HCT116 (cell line): ENCODE measurements around the gene RUNX1. TPM values are rescaled to one million over a fixed set of nuclear protein-coding genes. Genes with fewer than 3 reads are reported as not detected.

Experiments
- ATAC-seq: fragments of 200-7000 bp; cut with Tn5 transposase; 2 replicates; pipeline ENCODE4 v1.9.1; 2020; ENCODE audit warnings: mild to moderate bottlenecking, moderate library complexity
- BruUV-seq: library from RNA; stranded (reverse); fragments of 400-500 nt; replicated peaks from 2 replicates; lab custom pipeline; 2021; lab: Mats Ljungman, UMichigan
- CTCF ChIA-PET: fragments of 300-600 bp; sonication (Branson Sonifier 250); formaldehyde crosslinking; loops from one replicate; lab custom pipeline; 2021; ENCODE audit warnings: antibody characterized with exemption; lab: Charles Lee
- POLR2A ChIA-PET: fragments of 300-600, 350-600 bp; sonication (Branson Sonifier 250); formaldehyde crosslinking; loops from one replicate; lab custom pipeline; 2021; ENCODE audit warnings: antibody characterized with exemption; lab: Charles Lee
- RAD21 ChIA-PET, 2 experiments: fragments of 300-600 bp; sonication (Branson Sonifier 250); formaldehyde crosslinking; loops; one replicate each; lab custom pipeline; 2023; ENCODE audit warnings: low total read pairs in 2 of 2; ENCODE audit not compliant: uncharacterized antibody in 2 of 2, unreplicated experiment in 2 of 2, low non-redundant PET in 1 of 2; lab: Charles Lee
- DNase-seq: peaks from one replicate; pipeline ENCODE4 v3.0.0-alpha.2; 2010; ENCODE audit warnings: low read depth, low spot score
- H2AFZ ChIP-seq: fragments of 200-600 bp; shearing (Covaris generic), sonication (generic); 2 replicates; pipeline ENCODE4 v1.6.1; 2017; ENCODE audit warnings: low read depth, mixed run types, mixed read lengths, antibody characterized with exemption, low read length; ENCODE audit not compliant: poor library complexity, severe bottlenecking
- H3K27ac ChIP-seq: 2 replicates; pipeline ENCODE4 v1.5.1; 2012; ENCODE audit warnings: low read depth, low read length
- H3K27me3 ChIP-seq: fragments of 200-600 bp; sonication (generic); 2 replicates; pipeline ENCODE4 v1.6.1; 2016; ENCODE audit warnings: mixed run types, low read length, mixed read lengths; ENCODE audit not compliant: insufficient read depth
- H3K36me3 ChIP-seq, 2 experiments: fragments of 200-500 bp in 1 of 2; fragments of 200-600 bp in 1 of 2; sonication (Bioruptor generic) in 1 of 2; sonication (generic) in 1 of 2; 2 replicates each; pipeline versions ENCODE4 v1.5.1 to v1.6.1; 2014 to 2016; ENCODE audit warnings: low read length in 2 of 2, inconsistent platforms in 1 of 2, mixed read lengths in 1 of 2, mixed run types in 1 of 2; ENCODE audit not compliant: insufficient read depth in 2 of 2, control insufficient read depth in 1 of 2
- H3K4me1 ChIP-seq, 2 experiments: fragments of 200-600 bp in 1 of 2; sonication (generic) in 1 of 2; 2 replicates each; pipeline versions ENCODE4 v1.5.1 to v1.6.1; 2012 to 2017; ENCODE audit warnings: low read length in 2 of 2, inconsistent platforms in 1 of 2, mild to moderate bottlenecking in 1 of 2, mixed read lengths in 1 of 2, mixed run types in 1 of 2, moderate library complexity in 1 of 2; ENCODE audit not compliant: insufficient read depth in 2 of 2, control insufficient read depth in 1 of 2
- H3K4me2 ChIP-seq: fragments of 200-600 bp; sonication (generic); 2 replicates; pipeline ENCODE4 v1.6.1; 2017; ENCODE audit warnings: mixed run types, low read length, mixed read lengths
- H3K4me3 ChIP-seq, 2 experiments: fragments of 200-600 bp in 1 of 2; sonication (generic) in 1 of 2; replicated peaks in 1 of 2; 2 replicates each; pipeline ENCODE4 v1.5.1; 2011 to 2016; ENCODE audit warnings: low read length in 2 of 2, control low read depth in 1 of 2, low read depth in 1 of 2, mild to moderate bottlenecking in 1 of 2, mixed read lengths in 1 of 2, mixed run types in 1 of 2
- H3K79me2 ChIP-seq: fragments of 200-600 bp; sonication (generic); 2 replicates; pipeline ENCODE4 v1.6.1; 2017; ENCODE audit warnings: mild to moderate bottlenecking, mixed run types, low read length, moderate library complexity, mixed read lengths; ENCODE audit not compliant: insufficient read depth
- H3K9ac ChIP-seq: fragments of 200-600 bp; sonication (generic); 2 replicates; pipeline ENCODE4 v1.6.1; 2016; ENCODE audit warnings: low read length, mixed read lengths
- H3K9me2 ChIP-seq: fragments of 200-600 bp; sonication (generic), shearing (Covaris generic); 2 replicates; pipeline ENCODE4 v1.6.1; 2017; ENCODE audit warnings: mixed run types, mild to moderate bottlenecking, moderate library complexity; ENCODE audit not compliant: insufficient read depth
- H3K9me3 ChIP-seq, 2 experiments: fragments of 200-500 bp in 1 of 2; fragments of 200-600 bp in 1 of 2; sonication (Bioruptor generic) in 1 of 2; sonication (generic) in 1 of 2; 2 replicates each; pipeline ENCODE4 v1.6.1; 2014 to 2017; ENCODE audit warnings: low read length in 2 of 2, mixed read lengths in 2 of 2, inconsistent platforms in 1 of 2, low read depth in 1 of 2, mild to moderate bottlenecking in 1 of 2, mixed run types in 1 of 2, moderate library complexity in 1 of 2; ENCODE audit not compliant: control insufficient read depth in 1 of 2, insufficient read depth in 1 of 2
- H4K20me1 ChIP-seq: fragments of 200-600 bp; sonication (generic), shearing (Covaris generic); 2 replicates; pipeline ENCODE4 v1.6.1; 2017; ENCODE audit warnings: mixed run types, mild to moderate bottlenecking, moderate library complexity; ENCODE audit not compliant: insufficient read depth
- CEBPB ChIP-seq: IDR thresholded peaks from 2 replicates; pipeline ENCODE4 v1.6.1; 2012; ENCODE audit warnings: low read depth
- EGR1 ChIP-seq: IDR thresholded peaks from 2 replicates; pipeline ENCODE4 v1.6.1; 2012; ENCODE audit warnings: low read depth
- ELF1 ChIP-seq: IDR thresholded peaks from 2 replicates; pipeline ENCODE4 v1.6.1; 2012; ENCODE audit warnings: low read depth, borderline replicate concordance
- EZH2phosphoT487 ChIP-seq: fragments of 200-600 bp; IDR thresholded peaks from 2 replicates; pipeline ENCODE4 v1.6.1; 2018; ENCODE audit warnings: antibody characterized with exemption, borderline replicate concordance
- JUND ChIP-seq: IDR thresholded peaks from 2 replicates; pipeline ENCODE4 v1.6.1; 2012
- POLR2AphosphoS5 ChIP-seq: IDR thresholded peaks from 2 replicates; pipeline ENCODE4 v1.6.1; 2011; ENCODE audit warnings: mild to moderate bottlenecking, low read depth, low read length, moderate library complexity
- RAD21 ChIP-seq: IDR thresholded peaks from 2 replicates; pipeline ENCODE4 v1.6.1; 2012; ENCODE audit warnings: low read depth, mild to moderate bottlenecking
- SIN3A ChIP-seq: IDR thresholded peaks from 2 replicates; pipeline ENCODE4 v1.6.1; 2012; ENCODE audit warnings: low read depth
- SRF ChIP-seq: IDR thresholded peaks from 2 replicates; pipeline ENCODE4 v1.6.1; 2012; ENCODE audit warnings: low read depth
- YY1 ChIP-seq: IDR thresholded peaks from 2 replicates; pipeline ENCODE4 v1.6.1; 2011; ENCODE audit warnings: low read length, low read depth, moderate library complexity, mild to moderate bottlenecking; ENCODE audit not compliant: insufficient replicate concordance; ENCODE audit errors: extremely low read depth
- ZFX ChIP-seq: fragments of 450-650 bp; IDR thresholded peaks from 2 replicates; pipeline ENCODE4 v1.6.1; 2017
- intact Hi-C: fragments of 100-400 bp; cut with micrococcal nuclease; formaldehyde crosslinking; loops from 2 replicates; pipeline ENCODE4 v1.10.0; 2022
- total RNA-seq: library from RNA; stranded (reverse); gene quantifications from one replicate; pipeline ENCODE4 v1.2.1, GENCODE V29; 2021; ENCODE audit not compliant: unreplicated experiment

RUNX1 gene
- total RNA-seq, 1 experiment from 2014 or later, result 33.5 TPM

DNA sequence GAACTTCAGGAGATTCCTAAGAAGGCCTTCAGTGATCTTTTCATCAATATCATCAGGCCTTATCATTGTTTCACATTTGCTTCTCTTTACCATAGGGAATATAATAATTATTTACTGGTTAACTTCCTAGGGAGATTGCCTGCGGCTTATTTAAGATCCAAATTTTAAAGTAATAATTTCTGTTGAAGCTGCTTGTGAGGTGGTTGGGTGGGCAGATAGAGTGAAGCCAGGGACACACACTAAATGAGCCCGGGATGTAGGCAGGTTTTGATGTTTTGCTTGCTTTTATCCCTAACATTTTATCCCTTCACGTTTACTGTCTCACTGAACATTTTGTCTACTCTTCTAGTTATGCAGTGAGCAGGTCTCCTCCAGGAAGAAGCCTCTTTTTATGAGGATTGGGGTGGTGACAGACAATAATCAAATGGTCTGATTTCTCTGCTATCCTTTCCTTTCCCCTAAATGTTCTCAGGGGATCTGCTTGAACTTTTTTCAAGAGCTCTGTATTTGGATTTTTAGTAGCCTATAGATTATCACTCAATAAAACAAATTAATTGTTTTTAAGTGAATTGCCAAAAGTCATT, 164.7 kb downstream of the RUNX1 start:
- Histone ChIP-seq H3K9me2 (no peaks in the 10 kb centered on the region), H3K4me1 (peaks cover 33 to 71% of the 10 kb centered on the region in 2 experiments), H3K9me3 (no peaks in the 10 kb centered on the region), H4K20me1 (no peaks in the 10 kb centered on the region), H3K27ac (no peak overlapping the region), H3K9ac (no peak overlapping the region), H3K4me3 (no peak overlapping the region), H2AFZ (no peak overlapping the region), H3K79me2 (peaks cover 87% of the 10 kb centered on the region), H3K27me3 (no peaks in the 10 kb centered on the region), H3K4me2 (peak overlapping the region; percentile 100; the same call in 1 of the 2 replicates), H3K36me3 (peaks cover 7 to 10% of the 10 kb centered on the region in 2 experiments; a peak in 2 of 4 replicates)
- DNase-seq (no peak), ATAC-seq (no peak)
- intact Hi-C loops, result no loop called here
- BruUV-seq, result no TSS peak
- POLR2A ChIA-PET, result no interaction called here
- CTCF ChIA-PET, result interaction anchor here (1.3 kb wide), 1 partner anchor 139 kb away, joined by 7 read pairs; no protein-coding TSS in a partner anchor
- RAD21 ChIA-PET, result no interaction called here
- TF ChIP-seq ELF1, result no peak
- TF ChIP-seq JUND, result no peak
- no peak for TF ChIP-seq SRF
- TF ChIP-seq EZH2phosphoT487, result no peak
- no peak for TF ChIP-seq POLR2AphosphoS5
- no peak for TF ChIP-seq YY1
- TF ChIP-seq RAD21, result no peak
- no peak for TF ChIP-seq SIN3A
- TF ChIP-seq CEBPB, result no peak
- no peak for TF ChIP-seq EGR1
- no peak for TF ChIP-seq ZFX
